B cell (primary cell): ENCODE results near the gene ITPR2. TPM values are rescaled to one million over a fixed set of nuclear protein-coding genes. Genes with fewer than 3 reads are reported as not detected.

Experiments
- ATAC-seq: fragments of 200-7000 bp; cut with Tn5 transposase; one replicate; pipeline ENCODE4 v1.10.0; 2021; ENCODE audit warnings: low read depth, mild to moderate bottlenecking, moderate number of reproducible peaks, moderate library complexity
- CTCF ChIA-PET: fragments of 350-600 bp; sonication (Branson Sonifier 250); formaldehyde crosslinking; loops from one replicate; lab custom pipeline; 2021; ENCODE audit warnings: antibody characterized with exemption, inconsistent platforms; lab: Charles Lee
- POLR2A ChIA-PET: fragments of 350-600 bp; sonication (Branson Sonifier 250); formaldehyde crosslinking; loops from one replicate; lab custom pipeline; 2021; ENCODE audit warnings: antibody characterized with exemption; lab: Charles Lee
- DNase-seq: peaks from one replicate; pipeline ENCODE4 v3.0.0; 2013
- H2AFZ ChIP-seq: 2 replicates; pipeline ENCODE4 v1.6.1; 2012; ENCODE audit warnings: mild to moderate bottlenecking, low read depth, low read length; ENCODE audit not compliant: insufficient read depth, poor library complexity, severe bottlenecking
- H3K27ac ChIP-seq, 2 donors: 1 replicate in 1 of 2; 2 replicates in 1 of 2; pipeline ENCODE4 v1.5.1; 2012 to 2013; ENCODE audit warnings: low read length in 2 of 2, mild to moderate bottlenecking in 2 of 2, moderate library complexity in 1 of 2
- H3K27me3 ChIP-seq, 4 experiments: fragments of 200-600 bp in 1 of 4; sonication (generic) in 1 of 4; replicated peaks in 1 of 4; 1 replicate in 2 of 4; 2 replicates in 2 of 4; pipeline versions ENCODE4 v1.6.1 to v1.7.0; 2013 to 2016; ENCODE audit warnings: low read length in 3 of 4, mild to moderate bottlenecking in 2 of 4, mixed read lengths in 1 of 4, moderate library complexity in 1 of 4; ENCODE audit not compliant: insufficient read depth in 4 of 4, control insufficient read depth in 3 of 4; ENCODE audit errors: control extremely low read depth in 1 of 4
- H3K36me3 ChIP-seq, 2 experiments: replicated peaks in 1 of 2; 1 replicate in 1 of 2; 2 replicates in 1 of 2; pipeline versions ENCODE4 v1.6.1 to v1.7.1; 2013; ENCODE audit warnings: low read length in 1 of 2; ENCODE audit not compliant: insufficient read depth in 2 of 2, control insufficient read depth in 1 of 2; ENCODE audit errors: control extremely low read depth in 1 of 2, extremely low read depth in 1 of 2
- H3K4me1 ChIP-seq, 2 donors: fragments of 200-600 bp in 1 of 2; sonication (generic) in 1 of 2; 1 replicate in 1 of 2; 2 replicates in 1 of 2; pipeline versions ENCODE4 v1.5.1 to v1.6.1; 2013 to 2017; ENCODE audit warnings: low read length in 2 of 2; ENCODE audit not compliant: control insufficient read depth in 2 of 2, insufficient read depth in 2 of 2
- H3K4me2 ChIP-seq: replicated peaks from 2 replicates; pipeline ENCODE3; 2012; ENCODE audit warnings: mild to moderate bottlenecking, low read depth, low read length; ENCODE audit not compliant: poor library complexity, severe bottlenecking
- H3K4me3 ChIP-seq, 5 experiments: fragments of 200-600 bp in 1 of 5; sonication (generic) in 1 of 5; 1 replicate in 3 of 5; 2 replicates in 2 of 5; pipeline versions ENCODE4 v1.5.1 to v1.7.0; 2011 to 2016; ENCODE audit warnings: low read length in 4 of 5, mild to moderate bottlenecking in 4 of 5, low read depth in 2 of 5, control low read depth in 1 of 5, moderate library complexity in 1 of 5; ENCODE audit not compliant: insufficient read depth in 1 of 5; ENCODE audit errors: control extremely low read depth in 1 of 5, extremely low read depth in 1 of 5
- H3K79me2 ChIP-seq: fragments of 200-600 bp; sonication (generic); one replicate; pipeline ENCODE4 v1.6.0; 2016; ENCODE audit warnings: low read length; ENCODE audit not compliant: control insufficient read depth, insufficient read depth
- H3K9ac ChIP-seq: fragments of 200-600 bp; sonication (generic); 2 replicates; pipeline ENCODE4 v1.6.1; 2017; ENCODE audit warnings: mild to moderate bottlenecking, low read length, moderate library complexity
- H3K9me3 ChIP-seq, 3 donors: one replicate each; pipeline versions ENCODE4 v1.6.1 to v1.7.1; 2013; ENCODE audit warnings: low read length in 2 of 3; ENCODE audit not compliant: control insufficient read depth in 2 of 3, insufficient read depth in 1 of 3; ENCODE audit errors: control extremely low read depth in 1 of 3
- H4K20me1 ChIP-seq: 2 replicates; pipeline ENCODE4 v1.6.0; 2012; ENCODE audit warnings: mild to moderate bottlenecking, low read length; ENCODE audit not compliant: insufficient read depth, control insufficient read depth, poor library complexity, severe bottlenecking
- H3K27ac Mint-ChIP-seq: one replicate; pipeline ENCODE4 v1.8.0; 2021; ENCODE audit warnings: mixed read lengths
- H3K27me3 Mint-ChIP-seq: one replicate; pipeline ENCODE4 v1.8.0; 2021; ENCODE audit warnings: mixed read lengths
- H3K4me1 Mint-ChIP-seq: one replicate; pipeline ENCODE4 v1.8.0; 2021; ENCODE audit warnings: mixed read lengths
- H3K4me3 Mint-ChIP-seq: one replicate; pipeline ENCODE4 v1.8.0; 2021; ENCODE audit warnings: mixed read lengths
- H3K9me3 Mint-ChIP-seq: one replicate; pipeline ENCODE4 v1.8.0; 2022; ENCODE audit warnings: mixed read lengths; ENCODE audit not compliant: insufficient read depth
- CTCF ChIP-seq: fragments of 200-600 bp; IDR thresholded peaks from one replicate; pipeline ENCODE4 v1.8.0; 2022; ENCODE audit warnings: antibody characterized with exemption, mild to moderate bottlenecking
- EZH2 ChIP-seq: IDR thresholded peaks from 2 replicates; pipeline ENCODE4 v1.6.1; 2012; ENCODE audit warnings: borderline replicate concordance, low read depth, mild to moderate bottlenecking, moderate library complexity, low read length; ENCODE audit not compliant: insufficient read depth, poor library complexity, severe bottlenecking
- WGBS: methylation state at CpG from one replicate; pipeline ENCODE4 v1.1.5; 2013; ENCODE audit warnings: missing lambda C conversion rate; ENCODE audit not compliant: insufficient coverage; 5-methylcytosine and 5-hydroxymethylcytosine counted together
- intact Hi-C: fragments of 100-400 bp; cut with micrococcal nuclease; formaldehyde crosslinking; loops from one replicate; pipeline ENCODE4 v1.10.0; 2022
- polyA plus RNA-seq: library from polyadenylated mRNA; depleted of rRNA; stranded (reverse); fragments of >200 nt; gene quantifications from 2 replicates; pipeline ENCODE4 v1.2.3, GENCODE V29; 2012
- total RNA-seq, 2 donors: library from RNA; stranded (reverse); fragments of 120-200 nt in 1 of 2; gene quantifications; 1 replicate in 1 of 2; 2 replicates in 1 of 2; pipeline versions ENCODE4 v1.2.3 to v1.2.4, GENCODE V29; 2013 to 2022

The ITPR2 gene
- total and polyA plus RNA-seq, 2 donors (not counting 1 experiment from before 2014, with no cell fraction given): 4.3 to 113 TPM

- H3K9me3 ChIP-seq: no peaks in the 10 kb centered on the region
- Mint-ChIP-seq H3K9me3 (no peaks in the 10 kb centered on the region), H3K27me3 (no peaks in the 10 kb centered on the region), H3K27ac (no peak overlapping the region), H3K4me3 (no peak overlapping the region), H3K4me1 (no peaks in the 10 kb centered on the region)
- no peak overlapping the region for H3K27ac ChIP-seq
- ChIA-PET POLR2A (no interaction called here), CTCF (no interaction called here)
- no peak overlapping the region for H3K4me2 ChIP-seq
- DNase-seq (no peak), ATAC-seq (no peak)
- H3K79me2 ChIP-seq: no peaks in the 10 kb centered on the region
- peaks cover 7 to 18% of the 10 kb centered on the region in 2 experiments for H3K36me3 ChIP-seq
- WGBS: 52% methylated on average over 3 of the region's 3 CpGs
- no peak overlapping the region for H2AFZ ChIP-seq
- no peak overlapping the region for H3K4me3 ChIP-seq
- no peak for TF ChIP-seq EZH2
- TF ChIP-seq CTCF: no peak
- no peaks in the 10 kb centered on the region for H3K27me3 ChIP-seq
- no peak overlapping the region for H3K9ac ChIP-seq
- intact Hi-C loops: no loop called here
- no peaks in the 10 kb centered on the region for H4K20me1 ChIP-seq
- H3K4me1 ChIP-seq: no peaks in the 10 kb centered on the region
Measured at GRCh38 chr12:26551385-26551784, 281.6 kb downstream of the ITPR2 start.

- no CpG with 5 or more reads among the region's 2 CpGs for WGBS
- Histone ChIP-seq H3K27ac (no peak overlapping the region), H3K27me3 (no peaks in the 10 kb centered on the region), H3K79me2 (no peaks in the 10 kb centered on the region), H3K36me3 (peaks cover 5 to 9% of the 10 kb centered on the region in 2 experiments), H3K4me1 (no peaks in the 10 kb centered on the region), H3K4me2 (no peak overlapping the region), H2AFZ (no peak overlapping the region), H4K20me1 (no peaks in the 10 kb centered on the region), H3K4me3 (no peak overlapping the region), H3K9me3 (no peaks in the 10 kb centered on the region), H3K9ac (no peak overlapping the region)
- ATAC-seq (no peak), DNase-seq (no peak)
- Mint-ChIP-seq H3K27ac (no peak overlapping the region), H3K9me3 (peaks cover 4% of the 10 kb centered on the region), H3K27me3 (no peaks in the 10 kb centered on the region), H3K4me1 (no peaks in the 10 kb centered on the region), H3K4me3 (no peak overlapping the region)
- intact Hi-C loops: no loop called here
- ChIA-PET CTCF (interaction anchor here (1.1 kb wide), 1 partner anchor 122 kb away, joined by 3 read pairs; no protein-coding TSS in a partner anchor), POLR2A (no interaction called here)
- no peak for TF ChIP-seq EZH2
- TF ChIP-seq CTCF: no peak
Measured at GRCh38 chr12:26548227-26548626, 284.8 kb downstream of the ITPR2 start.
